ENCODE measurements around the gene CCT7. TPM values are rescaled to one million over a fixed set of nuclear protein-coding genes. Genes with fewer than 3 reads are reported as not detected.

CCT7 gene
- total RNA-seq, 1 experiment from 2014 or later = 637 TPM

- DNase-seq (ENCODE audit: low read depth, low spot score) = no peak
- Histone ChIP-seq H4K20me1 (ENCODE audit: insufficient read depth) (no peaks in the 10 kb centered on the region), H2AFZ (ENCODE audit: low read depth, low read length, poor library complexity, severe bottlenecking) (no peak overlapping the region), H3K9me2 (ENCODE audit: insufficient read depth) (no peaks in the 10 kb centered on the region), H3K27me3 (ENCODE audit: insufficient read depth, low read length) (no peaks in the 10 kb centered on the region), H3K4me1 (ENCODE audit: control insufficient read depth in 1 of 2, insufficient read depth in 2 of 2, low read length in 2 of 2) (no peaks in the 10 kb centered on the region), H3K79me2 (ENCODE audit: insufficient read depth, low read length) (no peaks in the 10 kb centered on the region), H3K4me3 (replicated peaks in 1 of 2; ENCODE audit: low read depth in 1 of 2, low read length in 2 of 2) (no peak overlapping the region), H3K9me3 (ENCODE audit: control insufficient read depth in 1 of 2, insufficient read depth in 1 of 2, low read depth in 1 of 2, low read length in 2 of 2) (no peaks in the 10 kb centered on the region), H3K4me2 (ENCODE audit: low read length) (no peak overlapping the region), H3K9ac (ENCODE audit: low read length) (no peak overlapping the region), H3K27ac (ENCODE audit: low read depth, low read length) (no peak overlapping the region), H3K36me3 (ENCODE audit: control insufficient read depth in 1 of 2, insufficient read depth in 2 of 2, low read length in 2 of 2) (peaks cover 12 to 15% of the 10 kb centered on the region in 2 experiments; a peak in 3 of 4 replicates)
- ChIA-PET POLR2A (no interaction called here), CTCF (no interaction called here), RAD21 (ENCODE audit: low non-redundant PET in 1 of 2, low total read pairs in 2 of 2, uncharacterized antibody in 2 of 2, unreplicated experiment in 2 of 2) (no interaction called here)
- TF ChIP-seq SP1 (IDR thresholded peaks at IDR 0.05; ENCODE audit: low read depth) = no peak
- no peak for TF ChIP-seq ZNF274 (IDR thresholded peaks at IDR 0.05; ENCODE audit: low read depth, low read length)
- TF ChIP-seq ZFX (IDR thresholded peaks at IDR 0.05) = no peak
- no peak for TF ChIP-seq CTCF (IDR thresholded peaks at IDR 0.05 in 2 of 3, conservative IDR thresholded peaks at IDR 0.05 in 1 of 3; ENCODE audit: borderline replicate concordance in 1 of 3, insufficient read depth in 1 of 3, low read depth in 2 of 3, low read length in 2 of 3)
- no peak for TF ChIP-seq SRF (IDR thresholded peaks at IDR 0.05; ENCODE audit: low read depth)
- no peak for TF ChIP-seq FOSL1 (IDR thresholded peaks at IDR 0.05; ENCODE audit: low read depth)
- TF ChIP-seq, protein P1, sequence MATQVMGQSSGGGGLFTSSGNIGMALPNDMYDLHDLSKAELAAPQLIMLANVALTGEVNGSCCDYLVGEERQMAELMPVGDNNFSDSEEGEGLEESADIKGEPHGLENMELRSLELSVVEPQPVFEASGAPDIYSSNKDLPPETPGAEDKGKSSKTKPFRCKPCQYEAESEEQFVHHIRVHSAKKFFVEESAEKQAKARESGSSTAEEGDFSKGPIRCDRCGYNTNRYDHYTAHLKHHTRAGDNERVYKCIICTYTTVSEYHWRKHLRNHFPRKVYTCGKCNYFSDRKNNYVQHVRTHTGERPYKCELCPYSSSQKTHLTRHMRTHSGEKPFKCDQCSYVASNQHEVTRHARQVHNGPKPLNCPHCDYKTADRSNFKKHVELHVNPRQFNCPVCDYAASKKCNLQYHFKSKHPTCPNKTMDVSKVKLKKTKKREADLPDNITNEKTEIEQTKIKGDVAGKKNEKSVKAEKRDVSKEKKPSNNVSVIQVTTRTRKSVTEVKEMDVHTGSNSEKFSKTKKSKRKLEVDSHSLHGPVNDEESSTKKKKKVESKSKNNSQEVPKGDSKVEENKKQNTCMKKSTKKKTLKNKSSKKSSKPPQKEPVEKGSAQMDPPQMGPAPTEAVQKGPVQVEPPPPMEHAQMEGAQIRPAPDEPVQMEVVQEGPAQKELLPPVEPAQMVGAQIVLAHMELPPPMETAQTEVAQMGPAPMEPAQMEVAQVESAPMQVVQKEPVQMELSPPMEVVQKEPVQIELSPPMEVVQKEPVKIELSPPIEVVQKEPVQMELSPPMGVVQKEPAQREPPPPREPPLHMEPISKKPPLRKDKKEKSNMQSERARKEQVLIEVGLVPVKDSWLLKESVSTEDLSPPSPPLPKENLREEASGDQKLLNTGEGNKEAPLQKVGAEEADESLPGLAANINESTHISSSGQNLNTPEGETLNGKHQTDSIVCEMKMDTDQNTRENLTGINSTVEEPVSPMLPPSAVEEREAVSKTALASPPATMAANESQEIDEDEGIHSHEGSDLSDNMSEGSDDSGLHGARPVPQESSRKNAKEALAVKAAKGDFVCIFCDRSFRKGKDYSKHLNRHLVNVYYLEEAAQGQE (IDR thresholded peaks at IDR 0.05; ENCODE audit: low read depth) = no peak
- no peak for TF ChIP-seq CBX3 (IDR thresholded peaks at IDR 0.05; ENCODE audit: low read depth)
- no peak for TF ChIP-seq SIN3A (IDR thresholded peaks at IDR 0.05; ENCODE audit: low read depth)
- no peak for TF ChIP-seq YY1 (IDR thresholded peaks at IDR 0.05; ENCODE audit: extremely low read depth, insufficient replicate concordance, low read depth, low read length)
- no peak for TF ChIP-seq ELF1 (IDR thresholded peaks at IDR 0.05; ENCODE audit: borderline replicate concordance, low read depth)
- no peak for TF ChIP-seq EZH2 (IDR thresholded peaks at IDR 0.05)
- TF ChIP-seq ZBTB33 (IDR thresholded peaks at IDR 0.05; ENCODE audit: extremely low read depth, insufficient replicate concordance, low read length) = no peak
- BruUV-seq (replicated peaks) = no TSS peak
- intact Hi-C loops (cut with micrococcal nuclease) = no loop called here
- ATAC-seq = no peak
Measured at GRCh38 chr2:73258913-73259215, 24.8 kb downstream of the CCT7 start.

All from HCT116 (cell line).